Measurements from ENCODE around the gene TRAPPC10. TPM values are rescaled to one million over a fixed set of nuclear protein-coding genes. Genes with fewer than 3 reads are reported as not detected.
"Not testable (repeated sequence)": the region's sequence is repeated elsewhere in the genome, so short reads cannot be mapped to it uniquely, and the experiment has no call there.

The TRAPPC10 gene
- total and polyA plus RNA-seq, 10 donors = 6.0 to 83.2 (median 63.3) TPM

GRCh38 chr21:44094832-44095231, 82.7 kb downstream of the TRAPPC10 start:
- DNase-seq = no peak
- Histone ChIP-seq H3K9me3 (no peaks in the 10 kb centered on the region), H3K36me3 (peaks cover 2 to 59% (median 50%) of the 10 kb centered on the region in 6 donors), H3K4me1 (peaks cover 2 to 37% (median 10%) of the 10 kb centered on the region in 6 donors), H3K4me3 (no peak overlapping the region), H3K27ac (no peak overlapping the region), H3K27me3 (replicated peaks in 1 of 7) (no peaks in the 10 kb centered on the region)
- TF ChIP-seq POLR2A (IDR thresholded peaks at IDR 0.05) = no peak
- no peak for TF ChIP-seq CTCF (IDR thresholded peaks at IDR 0.05 in 8 of 11, conservative IDR thresholded peaks at IDR 0.05 in 3 of 11)
- TF ChIP-seq POLR2AphosphoS5 (IDR thresholded peaks at IDR 0.05) = no peak
- whole genome bisulfite sequencing, 5 donors = 76 to 91% (median 88%) methylated on average over 1 of the region's 1 CpG
- intact Hi-C loops (cut with DNase I; ENCODE audit: low total_unique reads) = no loop called here

DNA sequence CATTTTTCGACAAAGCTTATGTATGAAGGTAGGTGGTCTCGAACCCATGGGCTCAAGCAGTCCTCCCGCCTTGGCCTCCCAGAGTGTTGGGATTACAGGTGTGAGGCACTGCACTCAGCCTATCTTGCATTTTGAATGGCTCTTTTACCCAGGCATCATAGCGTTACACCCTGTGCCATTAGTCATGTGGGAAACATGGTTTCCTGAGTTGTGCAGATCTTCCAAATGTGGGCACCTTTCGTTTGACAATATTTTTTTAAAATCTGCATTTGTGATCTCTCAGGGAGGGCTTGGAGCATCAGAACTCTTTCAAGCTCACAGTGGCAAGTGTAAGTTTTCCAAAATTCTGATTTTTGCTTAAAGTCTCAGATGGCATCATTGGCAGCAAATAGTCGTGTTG, 86.4 kb downstream of the TRAPPC10 start:
- intact Hi-C loops (cut with DNase I; ENCODE audit: low total_unique reads); DNase-seq: not testable (repeated sequence)
- no CpG with 5 or more reads among the region's 6 CpGs for WGBS, 5 donors

GRCh38 chr21:44098964-44099363, 86.9 kb downstream of the TRAPPC10 start:
- H3K27ac ChIP-seq; DNase-seq; intact Hi-C loops (cut with DNase I; ENCODE audit: low total_unique reads); H3K27me3 ChIP-seq (replicated peaks in 1 of 7); H3K4me1 ChIP-seq; H3K9me3 ChIP-seq; H3K4me3 ChIP-seq: not testable (repeated sequence)
- H3K36me3 ChIP-seq = peaks cover 0 to 17% (median 15%) of the 10 kb centered on the region in 6 donors
- no CpG with 5 or more reads among the region's 13 CpGs for WGBS, 5 donors

More for the DNA sequence above, 86.4 kb downstream of the TRAPPC10 start:
- not testable (repeated sequence) for H3K27me3 ChIP-seq (replicated peaks in 1 of 7); H3K27ac ChIP-seq; H3K4me3 ChIP-seq; H3K4me1 ChIP-seq; H3K9me3 ChIP-seq
- peaks cover 2 to 22% (median 20%) of the 10 kb centered on the region in 6 donors for H3K36me3 ChIP-seq

DNA sequence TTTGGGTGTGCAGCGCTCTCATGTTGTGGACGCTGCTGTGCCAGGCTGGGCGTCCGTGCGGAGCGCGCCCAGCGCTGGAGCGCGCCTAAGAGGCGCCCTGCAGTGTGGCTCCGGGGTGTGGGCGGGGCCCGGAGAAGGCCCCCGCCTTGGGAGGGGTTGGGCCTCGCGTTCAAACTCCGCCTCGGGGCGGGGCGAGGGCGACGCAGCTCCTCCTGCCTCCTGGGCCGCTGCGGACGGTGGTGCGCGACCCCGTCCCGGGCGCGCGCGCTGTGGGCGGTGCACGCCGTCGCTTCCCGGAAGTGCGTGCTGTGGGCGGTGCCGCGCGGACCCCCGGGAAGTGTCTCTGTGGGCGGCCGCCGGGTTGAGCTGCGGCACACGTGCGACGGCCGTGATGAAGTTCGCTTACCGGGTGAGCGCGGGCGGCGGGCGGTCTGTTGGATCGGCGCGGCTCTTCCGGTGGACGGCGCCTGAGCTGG, 95.0 kb downstream of the TRAPPC10 start, which contains the start of gene PWP2:
Gene PWP2, plus strand, starts transcription at position 374 of the 476 bp plus-strand sequence. Its CDS starts 18 bp downstream, at position 392.
- H3K4me1 ChIP-seq; H3K27me3 ChIP-seq (replicated peaks in 1 of 7); H3K36me3 ChIP-seq; intact Hi-C loops (cut with DNase I; ENCODE audit: low total_unique reads); H3K9me3 ChIP-seq: not testable (repeated sequence)
- WGBS, 5 donors = 0 to 1% methylated on average over 2 to 25 of the region's 66 CpGs; no CpG with 5 or more reads in 3 of the 5 donors
- TF ChIP-seq POLR2AphosphoS5 (IDR thresholded peaks at IDR 0.05) = peak; percentile 28 to 60 (median 42)
- peak within 1 kb of the TSS in 6 of 8 donors; percentile 31 to 63 (median 43) for H3K4me3 ChIP-seq
- peak within 1 kb of the TSS in 3 of 8 donors; percentile 57 to 78 (median 66) for H3K27ac ChIP-seq
- peak; percentile 75 for DNase-seq

DNA sequence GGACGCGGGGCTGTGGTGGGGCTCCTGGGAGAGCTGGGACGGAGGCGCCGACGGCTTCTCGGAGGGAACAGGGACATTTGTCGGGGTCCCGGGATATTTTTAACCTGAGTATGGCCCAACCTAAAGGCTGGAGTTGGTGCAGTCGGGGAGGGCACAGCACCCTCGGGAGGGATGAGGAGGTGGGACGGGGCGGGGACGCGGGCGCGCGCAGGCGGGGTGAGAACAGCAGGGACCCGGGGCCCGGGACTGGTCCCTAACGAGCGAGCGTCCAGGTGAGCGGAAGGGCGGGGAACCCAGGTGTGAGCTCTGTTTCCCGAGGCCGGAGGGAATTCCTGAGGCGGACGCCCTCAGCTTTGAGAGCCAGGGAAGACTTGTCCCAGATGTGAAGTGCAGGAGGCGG, 95.5 kb downstream of the TRAPPC10 start:
- Histone ChIP-seq H3K27ac (peak overlapping the region in 3 of 8 donors; percentile 57 to 78 (median 66)), H3K4me3 (peak overlapping the region in 5 of 8 donors; percentile 35 to 63 (median 46))
- H3K27me3 ChIP-seq (replicated peaks in 1 of 7); H3K4me1 ChIP-seq; DNase-seq; H3K9me3 ChIP-seq; intact Hi-C loops (cut with DNase I; ENCODE audit: low total_unique reads); H3K36me3 ChIP-seq: not testable (repeated sequence)
- WGBS, 5 donors = 7% methylated on average over 3 of the region's 31 CpGs; no CpG with 5 or more reads in 4 of the 5 donors

GRCh38 chr21:44113702-44114371, 101.7 kb downstream of the TRAPPC10 start:
- peak in 1 of 11 experiments; percentile 15 for TF ChIP-seq CTCF (IDR thresholded peaks at IDR 0.05 in 8 of 11, conservative IDR thresholded peaks at IDR 0.05 in 3 of 11)
- no CpG with 5 or more reads among the region's 33 CpGs for WGBS, 5 donors

GRCh38 chr21:44122131-44122530, 110.0 kb downstream of the TRAPPC10 start:
- H3K9me3 ChIP-seq; H3K36me3 ChIP-seq; H3K27me3 ChIP-seq (replicated peaks in 1 of 7); H3K27ac ChIP-seq; DNase-seq; H3K4me3 ChIP-seq; intact Hi-C loops (cut with DNase I; ENCODE audit: low total_unique reads); H3K4me1 ChIP-seq: not testable (repeated sequence)
- no CpG with 5 or more reads among the region's 10 CpGs for WGBS, 5 donors

More at GRCh38 chr21:44113702-44114371, 101.7 kb downstream of the TRAPPC10 start:
- H3K27ac ChIP-seq; DNase-seq; H3K4me3 ChIP-seq; H3K27me3 ChIP-seq (replicated peaks in 1 of 7); H3K9me3 ChIP-seq; H3K36me3 ChIP-seq; intact Hi-C loops (cut with DNase I; ENCODE audit: low total_unique reads); H3K4me1 ChIP-seq: not testable (repeated sequence)

DNA sequence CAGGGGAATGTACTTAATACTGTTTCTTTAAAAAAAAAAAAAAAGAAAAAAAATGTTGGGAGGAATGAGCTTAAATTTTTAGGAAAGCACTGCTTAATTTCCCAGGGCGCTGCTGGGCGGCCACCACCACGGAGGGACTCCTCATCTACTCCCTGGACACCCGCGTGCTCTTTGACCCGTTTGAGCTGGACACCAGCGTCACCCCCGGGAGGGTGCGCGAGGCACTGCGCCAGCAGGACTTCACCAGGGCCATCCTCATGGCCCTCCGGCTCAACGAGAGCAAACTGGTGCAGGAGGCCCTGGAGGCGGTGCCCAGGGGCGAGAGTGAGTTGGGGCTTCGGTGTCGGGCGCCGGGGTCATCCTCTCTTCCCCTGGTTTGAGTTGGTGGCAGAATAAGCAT, 115.7 kb downstream of the TRAPPC10 start:
- H3K4me1 ChIP-seq; intact Hi-C loops (cut with DNase I; ENCODE audit: low total_unique reads); DNase-seq; H3K27me3 ChIP-seq (replicated peaks in 1 of 7); H3K9me3 ChIP-seq; H3K27ac ChIP-seq; H3K4me3 ChIP-seq; H3K36me3 ChIP-seq: not testable (repeated sequence)
- WGBS, 5 donors = no CpG with 5 or more reads among the region's 19 CpGs

GRCh38 chr21:44133715-44134057, 121.6 kb downstream of the TRAPPC10 start:
- whole genome bisulfite sequencing, 5 donors = no CpG with 5 or more reads among the region's 35 CpGs
- peak overlapping the region in 1 of 8 donors; percentile 41 for H3K4me3 ChIP-seq
- DNase-seq; H3K36me3 ChIP-seq; H3K4me1 ChIP-seq; H3K9me3 ChIP-seq; intact Hi-C loops (cut with DNase I; ENCODE audit: low total_unique reads); H3K27me3 ChIP-seq (replicated peaks in 1 of 7): not testable (repeated sequence)
- peak overlapping the region in 1 of 8 donors; percentile 76 for H3K27ac ChIP-seq

Data from spleen (tissue), 11 donors.